Measurements from ENCODE around the gene C5orf52.

DNA sequence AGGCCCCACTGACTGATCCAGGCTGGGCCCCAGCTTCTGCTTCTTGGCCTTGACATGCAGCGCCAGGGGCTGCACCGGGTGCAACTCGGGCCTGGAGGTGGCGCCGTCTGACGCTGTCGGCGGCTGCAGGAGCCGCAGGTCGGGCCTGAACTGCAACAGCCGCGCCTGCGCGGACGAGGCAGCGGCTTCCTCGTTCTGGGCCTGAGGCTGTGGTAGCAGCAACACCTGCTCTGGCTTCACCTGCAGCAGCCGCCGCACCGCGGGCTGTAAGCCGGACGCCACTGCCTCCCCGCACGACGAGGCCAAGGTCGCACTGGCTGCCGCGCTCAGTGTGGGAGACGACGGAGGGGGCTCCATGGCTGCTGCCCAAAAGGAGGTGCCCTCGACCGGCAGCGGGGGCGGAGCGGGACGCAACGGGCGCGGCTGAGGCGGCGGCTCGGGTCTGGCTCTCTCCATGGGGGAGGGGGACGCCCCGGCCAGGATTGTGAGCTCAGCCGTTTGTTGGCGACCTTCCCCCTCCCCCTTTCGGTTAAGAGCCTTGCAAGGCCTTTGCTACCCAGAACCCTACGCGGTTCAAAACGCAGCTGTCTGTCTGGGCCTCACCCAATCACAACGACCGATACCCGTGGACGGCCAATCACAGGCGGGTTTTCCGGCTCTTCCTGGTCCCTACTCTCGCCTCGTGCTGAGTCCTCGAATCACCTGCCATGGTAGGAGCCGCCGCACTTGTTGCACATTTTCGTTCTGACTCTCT is 19.5 kb upstream of the C5orf52 start:
- TF ChIP-seq, protein P1, sequence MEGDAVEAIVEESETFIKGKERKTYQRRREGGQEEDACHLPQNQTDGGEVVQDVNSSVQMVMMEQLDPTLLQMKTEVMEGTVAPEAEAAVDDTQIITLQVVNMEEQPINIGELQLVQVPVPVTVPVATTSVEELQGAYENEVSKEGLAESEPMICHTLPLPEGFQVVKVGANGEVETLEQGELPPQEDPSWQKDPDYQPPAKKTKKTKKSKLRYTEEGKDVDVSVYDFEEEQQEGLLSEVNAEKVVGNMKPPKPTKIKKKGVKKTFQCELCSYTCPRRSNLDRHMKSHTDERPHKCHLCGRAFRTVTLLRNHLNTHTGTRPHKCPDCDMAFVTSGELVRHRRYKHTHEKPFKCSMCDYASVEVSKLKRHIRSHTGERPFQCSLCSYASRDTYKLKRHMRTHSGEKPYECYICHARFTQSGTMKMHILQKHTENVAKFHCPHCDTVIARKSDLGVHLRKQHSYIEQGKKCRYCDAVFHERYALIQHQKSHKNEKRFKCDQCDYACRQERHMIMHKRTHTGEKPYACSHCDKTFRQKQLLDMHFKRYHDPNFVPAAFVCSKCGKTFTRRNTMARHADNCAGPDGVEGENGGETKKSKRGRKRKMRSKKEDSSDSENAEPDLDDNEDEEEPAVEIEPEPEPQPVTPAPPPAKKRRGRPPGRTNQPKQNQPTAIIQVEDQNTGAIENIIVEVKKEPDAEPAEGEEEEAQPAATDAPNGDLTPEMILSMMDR (IDR thresholded peaks at IDR 0.05) = no peak
- peak; percentile 90; the same call in 1 of the 2 replicates for TF ChIP-seq NR3C1 (CRISPR knock-in tag; conservative IDR thresholded peaks at IDR 0.05; ENCODE audit: low read depth)
- no peak for TF ChIP-seq RORB (CRISPR knock-in tag; IDR thresholded peaks at IDR 0.05)
- peak; percentile 83 for TF ChIP-seq ZNF121 (CRISPR knock-in tag; IDR thresholded peaks at IDR 0.05)
- peak; percentile 80; the same call in 1 of the 2 replicates for TF ChIP-seq JUN (CRISPR knock-in tag; IDR thresholded peaks at IDR 0.05)
- peak; percentile 35 for TF ChIP-seq NFYB (CRISPR knock-in tag; conservative IDR thresholded peaks at IDR 0.05; ENCODE audit: low read depth)
- no peak for TF ChIP-seq GTF2I (CRISPR knock-in tag; conservative IDR thresholded peaks at IDR 0.05)
- TF ChIP-seq FOXP1 (CRISPR knock-in tag; IDR thresholded peaks at IDR 0.05; ENCODE audit: borderline replicate concordance) = peak; percentile 99
- TF ChIP-seq, protein P2, sequence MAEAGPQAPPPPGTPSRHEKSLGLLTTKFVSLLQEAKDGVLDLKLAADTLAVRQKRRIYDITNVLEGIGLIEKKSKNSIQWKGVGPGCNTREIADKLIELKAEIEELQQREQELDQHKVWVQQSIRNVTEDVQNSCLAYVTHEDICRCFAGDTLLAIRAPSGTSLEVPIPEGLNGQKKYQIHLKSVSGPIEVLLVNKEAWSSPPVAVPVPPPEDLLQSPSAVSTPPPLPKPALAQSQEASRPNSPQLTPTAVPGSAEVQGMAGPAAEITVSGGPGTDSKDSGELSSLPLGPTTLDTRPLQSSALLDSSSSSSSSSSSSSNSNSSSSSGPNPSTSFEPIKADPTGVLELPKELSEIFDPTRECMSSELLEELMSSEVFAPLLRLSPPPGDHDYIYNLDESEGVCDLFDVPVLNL (CRISPR knock-in tag; IDR thresholded peaks at IDR 0.05; ENCODE audit: borderline replicate concordance, low read depth) = 0 out of 2 replicates have a peak, but pooled peaks have one; percentile 82
- no peak for TF ChIP-seq IRF2 (CRISPR knock-in tag; IDR thresholded peaks at IDR 0.05; ENCODE audit: borderline replicate concordance, low read depth)
- peak; percentile 93 for TF ChIP-seq ESRRA (CRISPR knock-in tag; IDR thresholded peaks at IDR 0.05; ENCODE audit: borderline replicate concordance)
- TF ChIP-seq CREB1 (CRISPR knock-in tag; IDR thresholded peaks at IDR 0.05) = peak; percentile 87
- TF ChIP-seq, protein P3, sequence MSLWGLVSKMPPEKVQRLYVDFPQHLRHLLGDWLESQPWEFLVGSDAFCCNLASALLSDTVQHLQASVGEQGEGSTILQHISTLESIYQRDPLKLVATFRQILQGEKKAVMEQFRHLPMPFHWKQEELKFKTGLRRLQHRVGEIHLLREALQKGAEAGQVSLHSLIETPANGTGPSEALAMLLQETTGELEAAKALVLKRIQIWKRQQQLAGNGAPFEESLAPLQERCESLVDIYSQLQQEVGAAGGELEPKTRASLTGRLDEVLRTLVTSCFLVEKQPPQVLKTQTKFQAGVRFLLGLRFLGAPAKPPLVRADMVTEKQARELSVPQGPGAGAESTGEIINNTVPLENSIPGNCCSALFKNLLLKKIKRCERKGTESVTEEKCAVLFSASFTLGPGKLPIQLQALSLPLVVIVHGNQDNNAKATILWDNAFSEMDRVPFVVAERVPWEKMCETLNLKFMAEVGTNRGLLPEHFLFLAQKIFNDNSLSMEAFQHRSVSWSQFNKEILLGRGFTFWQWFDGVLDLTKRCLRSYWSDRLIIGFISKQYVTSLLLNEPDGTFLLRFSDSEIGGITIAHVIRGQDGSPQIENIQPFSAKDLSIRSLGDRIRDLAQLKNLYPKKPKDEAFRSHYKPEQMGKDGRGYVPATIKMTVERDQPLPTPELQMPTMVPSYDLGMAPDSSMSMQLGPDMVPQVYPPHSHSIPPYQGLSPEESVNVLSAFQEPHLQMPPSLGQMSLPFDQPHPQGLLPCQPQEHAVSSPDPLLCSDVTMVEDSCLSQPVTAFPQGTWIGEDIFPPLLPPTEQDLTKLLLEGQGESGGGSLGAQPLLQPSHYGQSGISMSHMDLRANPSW (CRISPR knock-in tag; conservative IDR thresholded peaks at IDR 0.05; ENCODE audit: low read depth) = 0 out of 2 replicates have a peak, but pooled peaks have one; percentile 52
- 0 out of 2 replicates have a peak, but pooled peaks have one; percentile 61 for TF ChIP-seq NR1H2 (CRISPR knock-in tag; IDR thresholded peaks at IDR 0.05)

Data from WTC11 (cell line).